Adrenal gland (tissue), 12 donors: Measurements from ENCODE around the gene ZNF561. TPM values are rescaled to one million over a fixed set of nuclear protein-coding genes. Genes with fewer than 3 reads are reported as not detected.

Experiments used
- DNase-seq, 7 donors: peaks; one replicate each; pipeline ENCODE4 v3.0.0-alpha.2; 2019 to 2020
- H3K27ac ChIP-seq, 5 donors: fragments of 200-600 bp; sonication (generic) in 4 of 5; 1 replicate in 3 of 5; 2 replicates in 2 of 5; pipeline versions ENCODE4 v1.5.1 to v1.8.0; 2016 to 2020; ENCODE audit warnings: mild to moderate bottlenecking in 1 of 5
- H3K27me3 ChIP-seq: fragments of 200-600 bp; 2 replicates; pipeline ENCODE4 v1.8.0; 2021
- H3K36me3 ChIP-seq, 2 donors: fragments of 200-600 bp; replicated peaks in 1 of 2; 1 replicate in 1 of 2; 2 replicates in 1 of 2; pipeline versions ENCODE4 v1.5.1 to v1.8.0; 2018 to 2022
- H3K4me1 ChIP-seq, 2 donors: fragments of 200-600 bp; replicated peaks in 1 of 2; 1 replicate in 1 of 2; 2 replicates in 1 of 2; pipeline versions ENCODE4 v1.5.1 to v1.8.0; 2018 to 2021
- H3K4me3 ChIP-seq, 4 donors: fragments of 200-600 bp; sonication (generic) in 3 of 4; one replicate each; pipeline ENCODE4 v1.5.1; 2016 to 2018
- H3K9me3 ChIP-seq, 3 donors: fragments of 200-600 bp; sonication (generic) in 1 of 3; replicated peaks in 1 of 3; 1 replicate in 2 of 3; 2 replicates in 1 of 3; pipeline versions ENCODE4 v1.5.1 to v1.8.0; 2016 to 2021
- CTCF ChIP-seq, 6 experiments: fragments of 450-650 bp in 4 of 6; fragments of 200-600 bp in 2 of 6; sonication (generic) in 1 of 6; IDR thresholded peaks; 1 replicate in 5 of 6; 2 replicates in 1 of 6; pipeline versions ENCODE4 v1.5.1 to v1.8.0; 2016 to 2021; ENCODE audit warnings: antibody characterized with exemption in 6 of 6, mild to moderate bottlenecking in 2 of 6, moderate library complexity in 1 of 6
- POLR2A ChIP-seq, 2 donors: fragments of 450-650 bp; IDR thresholded peaks; one replicate each; pipeline ENCODE4 v1.6.1; 2017; ENCODE audit warnings: antibody characterized with exemption in 2 of 2, mild to moderate bottlenecking in 2 of 2, moderate library complexity in 1 of 2
- WGBS, 4 donors: extraction: QIAGEN DNeasy Blood & Tissue Kit in 2 of 4; methylation state at CpG; one replicate each; pipeline versions ENCODE4 v1.1.5 to v1.1.7; 2013 to 2017; 5-methylcytosine and 5-hydroxymethylcytosine counted together
- intact Hi-C, 2 donors: fragments of 100-400 bp; cut with DNase I; formaldehyde crosslinking; loops; one replicate each; pipeline versions ENCODE4 v1.14.1 to v1.15.0; 2022 to 2023
- polyA plus RNA-seq, 3 donors: library from polyadenylated mRNA; stranded (reverse); fragments of 200-250 nt in 2 of 3; fragments of 350-450 nt in 1 of 3; fragmentation: Illumina TruSeq in 1 of 3; extraction: RNeasy Lipid Tissue Mini Kit (QIAGEN cat#74804) in 1 of 3; gene quantifications; one replicate each; pipeline ENCODE4 v1.2.3, GENCODE V29; 2013 to 2014
- total RNA-seq, 9 donors: library from RNA; depleted of rRNA in 4 of 9; stranded (reverse); fragments of >200 nt in 4 of 9; fragments of 120-200 nt in 1 of 9; fragmentation: NEBNext Ultra II Directional in 1 of 9; extraction: Animal tissue kit (Norgen Biotek cat#: 25700) in 1 of 9; gene quantifications; one replicate each; pipeline versions ENCODE4 v1.1.0 to v1.2.4, GENCODE V29; 2013 to 2023
- donor health status: healthy with polysubstance abuse.
- donor health status: Bipolar disorder and iron deficiency.
- donor health status: DM: yes; HTN: yes; CAD: no.
- donor health status: DM: no; HTN: no; CAD: no.
- donor health status: DM: no; HTN: no; CAD: no.
- donor health status: DM: yes; HTN: yes; CAD: no.

Gene ZNF561
- total and polyA plus RNA-seq, 12 donors: 17.8 to 57.9 (median 30.5) TPM

- peaks cover 0 to under 1% of the 10 kb centered on the region in 2 donors for H3K4me1 ChIP-seq
- no peaks in the 10 kb centered on the region for H3K27me3 ChIP-seq
- DNase-seq: peak in 1 of 7 donors; percentile 15
- WGBS, 4 donors: 70 to 79% (median 73%) methylated on average over 2 of the region's 2 CpGs
- intact Hi-C loops: loop anchor here in 1 of 2 donors (5.0 to 10.0 kb wide), 3 partner anchors 169 to 493 kb away; no protein-coding TSS in a partner anchor
- TF ChIP-seq POLR2A (IDR thresholded peaks at IDR 0.05): no peak
- no peak for TF ChIP-seq CTCF (IDR thresholded peaks at IDR 0.05)
- no peaks in the 10 kb centered on the region for H3K9me3 ChIP-seq
- H3K36me3 ChIP-seq: peaks cover 0 to 4% of the 10 kb centered on the region in 2 donors
- H3K4me3 ChIP-seq: no peak overlapping the region
- no peak overlapping the region for H3K27ac ChIP-seq
Measured at GRCh38 chr19:9627856-9628255, 6.8 kb upstream of the ZNF561 start.

GRCh38 chr19:9622531-9622930 is 1.5 kb upstream of the ZNF561 start:
- peaks cover 9 to 24% of the 10 kb centered on the region in 2 donors for H3K4me1 ChIP-seq
- H3K27me3 ChIP-seq: no peaks in the 10 kb centered on the region
- H3K4me3 ChIP-seq: no peak overlapping the region
- no peak for DNase-seq
- WGBS, 4 donors: 69 to 83% (median 73%) methylated on average over 2 of the region's 2 CpGs
- no peak overlapping the region for H3K27ac ChIP-seq
- no peaks in the 10 kb centered on the region for H3K9me3 ChIP-seq
- peaks cover 0 to 17% of the 10 kb centered on the region in 2 donors for H3K36me3 ChIP-seq
- TF ChIP-seq POLR2A (IDR thresholded peaks at IDR 0.05) (no peak), CTCF (IDR thresholded peaks at IDR 0.05) (no peak)
- intact Hi-C loops: loop anchor here (5.0 to 10.0 kb wide), 3 partner anchors 175 to 488 kb away; no protein-coding TSS in a partner anchor

- DNase-seq: no peak
- peaks cover 0 to 35% of the 10 kb centered on the region in 2 donors for H3K36me3 ChIP-seq
- no peak for TF ChIP-seq POLR2A (IDR thresholded peaks at IDR 0.05)
- peaks cover 9 to 24% of the 10 kb centered on the region in 2 donors for H3K4me1 ChIP-seq
- peak overlapping the region; percentile 85 to 95 (median 92) for H3K27ac ChIP-seq
- 0 to 2% (median 1%) methylated on average over 15 to 16 of the region's 16 CpGs for WGBS, 4 donors
- H3K9me3 ChIP-seq: no peaks in the 10 kb centered on the region
- intact Hi-C loops: loop anchor here (5.0 to 10.0 kb wide), 3 partner anchors 177 to 486 kb away; no protein-coding TSS in a partner anchor
- H3K27me3 ChIP-seq: no peaks in the 10 kb centered on the region
- peak overlapping the region; percentile 44 to 91 (median 79) for H3K4me3 ChIP-seq
Measured at GRCh38 chr19:9620842-9621155, 233 bp downstream of the ZNF561 start.

- no peak for DNase-seq
- H3K27ac ChIP-seq: no peak overlapping the region
- intact Hi-C loops: no loop called here
- TF ChIP-seq POLR2A (IDR thresholded peaks at IDR 0.05): no peak
- TF ChIP-seq CTCF (IDR thresholded peaks at IDR 0.05): no peak
- peaks cover 0 to 23% (median 0%) of the 10 kb centered on the region in 3 donors for H3K9me3 ChIP-seq
- H3K4me1 ChIP-seq: peaks cover 9 to 11% of the 10 kb centered on the region in 2 donors
- H3K27me3 ChIP-seq: no peaks in the 10 kb centered on the region
- no peak overlapping the region for H3K4me3 ChIP-seq
- peaks cover 0 to 84% of the 10 kb centered on the region in 2 donors for H3K36me3 ChIP-seq
Measured at GRCh38 chr19:9615844-9616243, 5.2 kb downstream of the ZNF561 start.

- H3K4me1 ChIP-seq: no peaks in the 10 kb centered on the region
- H3K36me3 ChIP-seq: peaks cover 0 to 56% of the 10 kb centered on the region in 2 donors
- TF ChIP-seq POLR2A (IDR thresholded peaks at IDR 0.05) (no peak), CTCF (IDR thresholded peaks at IDR 0.05) (no peak)
- no peak for DNase-seq
- peaks cover 0 to 57% (median 0%) of the 10 kb centered on the region in 3 donors for H3K9me3 ChIP-seq
- WGBS, 4 donors: 96 to 99% (median 96%) methylated on average over 2 of the region's 2 CpGs
- peak overlapping the region in 1 of 4 donors; percentile 17 for H3K4me3 ChIP-seq
- intact Hi-C loops: no loop called here
- no peak overlapping the region for H3K27ac ChIP-seq
- no peaks in the 10 kb centered on the region for H3K27me3 ChIP-seq
Measured at GRCh38 chr19:9610484-9611113, 10.4 kb downstream of the ZNF561 start.
